Neural crest cell (in vitro differentiated cells): ENCODE measurements around the gene DBNDD1. TPM values are rescaled to one million over a fixed set of nuclear protein-coding genes. Genes with fewer than 3 reads are reported as not detected.
"Not testable (repeated sequence)": the region's sequence is repeated elsewhere in the genome, so short reads cannot be mapped to it uniquely, and the experiment has no call there.

ENCODE experiments used
- DNase-seq: peaks from one replicate; pipeline ENCODE4 v3.0.0; 2021; ENCODE audit warnings: low read depth, mixed read lengths, low spot score
- H3K27ac Mint-ChIP-seq: one replicate; pipeline ENCODE4 v1.8.0; 2021; ENCODE audit warnings: mild to moderate bottlenecking, mixed read lengths; ENCODE audit not compliant: unreplicated experiment
- H3K27me3 Mint-ChIP-seq: 2 replicates; pipeline ENCODE4 v1.8.0; 2021; ENCODE audit warnings: low read depth, mild to moderate bottlenecking, mixed read lengths
- H3K36me3 Mint-ChIP-seq: 2 replicates; pipeline ENCODE4 v1.8.0; 2021; ENCODE audit warnings: low read depth, mild to moderate bottlenecking, mixed read lengths
- H3K4me1 Mint-ChIP-seq: 2 replicates; pipeline ENCODE4 v1.8.0; 2021; ENCODE audit warnings: mixed read lengths
- H3K4me3 Mint-ChIP-seq: one replicate; pipeline ENCODE4 v1.8.0; 2021; ENCODE audit warnings: mild to moderate bottlenecking, mixed read lengths
- H3K9me3 Mint-ChIP-seq: 2 replicates; pipeline ENCODE4 v1.8.0; 2021; ENCODE audit warnings: mixed read lengths
- total RNA-seq: library from RNA; stranded (reverse); gene quantifications from 2 replicates; pipeline ENCODE4 v1.2.1, GENCODE V29; 2021
- TF ChIP-seq, protein P1 (sequence below): fragments of 200-600 bp; sonication (generic); conservative IDR thresholded peaks from 2 replicates; pipeline ENCODE4 v1.5.0; 2021; ENCODE audit warnings: antibody characterized with exemption, mild to moderate bottlenecking

The DBNDD1 gene
- total RNA-seq, 1 donor from 2014 or later: 4.9 TPM

- TF ChIP-seq, protein P1, sequence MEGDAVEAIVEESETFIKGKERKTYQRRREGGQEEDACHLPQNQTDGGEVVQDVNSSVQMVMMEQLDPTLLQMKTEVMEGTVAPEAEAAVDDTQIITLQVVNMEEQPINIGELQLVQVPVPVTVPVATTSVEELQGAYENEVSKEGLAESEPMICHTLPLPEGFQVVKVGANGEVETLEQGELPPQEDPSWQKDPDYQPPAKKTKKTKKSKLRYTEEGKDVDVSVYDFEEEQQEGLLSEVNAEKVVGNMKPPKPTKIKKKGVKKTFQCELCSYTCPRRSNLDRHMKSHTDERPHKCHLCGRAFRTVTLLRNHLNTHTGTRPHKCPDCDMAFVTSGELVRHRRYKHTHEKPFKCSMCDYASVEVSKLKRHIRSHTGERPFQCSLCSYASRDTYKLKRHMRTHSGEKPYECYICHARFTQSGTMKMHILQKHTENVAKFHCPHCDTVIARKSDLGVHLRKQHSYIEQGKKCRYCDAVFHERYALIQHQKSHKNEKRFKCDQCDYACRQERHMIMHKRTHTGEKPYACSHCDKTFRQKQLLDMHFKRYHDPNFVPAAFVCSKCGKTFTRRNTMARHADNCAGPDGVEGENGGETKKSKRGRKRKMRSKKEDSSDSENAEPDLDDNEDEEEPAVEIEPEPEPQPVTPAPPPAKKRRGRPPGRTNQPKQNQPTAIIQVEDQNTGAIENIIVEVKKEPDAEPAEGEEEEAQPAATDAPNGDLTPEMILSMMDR: no peak
- H3K27me3 Mint-ChIP-seq: no peaks in the 10 kb centered on the region
- DNase-seq: no peak
Measured at GRCh38 chr16:90008708-90009145, 10.5 kb downstream of the DBNDD1 start.

GRCh38 chr16:90007635-90008234 lies 11.5 kb downstream of the DBNDD1 start:
- not testable (repeated sequence) for H3K36me3 Mint-ChIP-seq, H3K27ac Mint-ChIP-seq, H3K27me3 Mint-ChIP-seq, H3K4me3 Mint-ChIP-seq, H3K4me1 Mint-ChIP-seq, DNase-seq, H3K9me3 Mint-ChIP-seq

More at GRCh38 chr16:90008708-90009145, 10.5 kb downstream of the DBNDD1 start:
- no peak overlapping the region for H3K4me3 Mint-ChIP-seq
- no peak overlapping the region for H3K27ac Mint-ChIP-seq
- H3K4me1 Mint-ChIP-seq: no peaks in the 10 kb centered on the region
- no peaks in the 10 kb centered on the region for H3K36me3 Mint-ChIP-seq
- no peaks in the 10 kb centered on the region for H3K9me3 Mint-ChIP-seq

DNA sequence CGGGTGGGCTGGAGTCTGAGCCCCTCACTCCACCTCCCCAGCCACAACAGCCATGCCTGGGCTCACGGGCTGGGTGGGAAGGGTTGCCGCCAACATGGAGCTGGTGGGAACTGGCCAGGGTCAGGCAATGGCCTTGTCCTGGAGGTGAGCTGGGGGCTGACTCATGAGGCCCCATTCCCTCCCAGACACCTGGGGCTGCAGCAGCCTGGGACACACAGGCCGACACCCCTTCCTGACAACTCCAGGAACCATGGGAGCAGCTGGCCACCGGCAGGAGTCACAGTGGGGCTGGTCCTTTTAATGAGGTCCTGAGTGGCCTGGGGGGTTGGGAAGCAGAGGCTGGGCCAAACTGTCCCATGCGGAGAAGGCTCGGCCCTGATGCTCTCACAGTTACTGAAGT lies 12.2 kb downstream of the DBNDD1 start:
- Mint-ChIP-seq H3K27ac (no peak overlapping the region), H3K9me3 (no peaks in the 10 kb centered on the region), H3K4me3 (no peak overlapping the region), H3K36me3 (no peaks in the 10 kb centered on the region), H3K27me3 (no peaks in the 10 kb centered on the region), H3K4me1 (no peaks in the 10 kb centered on the region)
- no peak for DNase-seq
- TF ChIP-seq, protein P1: no peak

DNA sequence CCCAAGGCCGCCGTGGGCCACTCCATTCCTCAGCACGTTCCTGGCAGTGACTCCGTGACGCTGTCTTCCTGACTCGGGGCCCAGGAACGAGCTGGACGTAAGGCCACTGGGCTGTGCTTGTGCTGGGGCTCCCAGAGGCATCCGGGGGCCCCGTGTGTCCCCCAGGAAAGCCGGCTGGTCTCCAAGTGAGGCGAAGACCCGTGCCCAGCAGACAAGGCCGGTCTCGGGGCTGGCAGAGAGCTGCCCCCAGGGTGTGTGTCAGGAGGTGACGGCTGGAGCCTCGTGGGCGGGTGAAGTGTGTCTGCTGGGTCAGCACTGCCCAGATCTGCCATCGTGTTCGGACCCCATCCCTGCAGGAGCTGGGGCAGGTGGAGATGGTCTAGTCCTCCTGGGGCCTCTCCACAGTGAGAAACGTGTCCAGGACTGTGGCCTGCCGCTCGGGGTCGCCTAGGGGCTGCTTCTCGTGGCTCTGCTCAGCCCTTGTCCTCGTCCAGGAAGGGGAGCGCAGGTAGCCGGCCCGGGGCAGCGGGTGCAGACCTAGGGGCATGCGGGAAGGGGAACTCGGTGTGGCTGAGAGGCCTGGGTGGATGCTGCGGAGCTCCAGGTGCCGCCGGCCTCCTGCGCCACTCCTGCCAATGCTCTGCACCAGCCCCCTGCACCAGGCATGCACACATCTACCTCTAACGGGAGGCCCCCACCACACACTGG lies 13.1 kb downstream of the DBNDD1 start:
- no peaks in the 10 kb centered on the region for H3K4me1 Mint-ChIP-seq
- no peak for DNase-seq
- no peak overlapping the region for H3K27ac Mint-ChIP-seq
- no peaks in the 10 kb centered on the region for H3K27me3 Mint-ChIP-seq
- no peaks in the 10 kb centered on the region for H3K36me3 Mint-ChIP-seq
- no peaks in the 10 kb centered on the region for H3K9me3 Mint-ChIP-seq
- H3K4me3 Mint-ChIP-seq: no peak overlapping the region
- TF ChIP-seq, protein P1: no peak

GRCh38 chr16:90004577-90004976 lies 14.7 kb downstream of the DBNDD1 start:
- Mint-ChIP-seq H3K4me3 (no peak overlapping the region), H3K27me3 (no peaks in the 10 kb centered on the region), H3K9me3 (no peaks in the 10 kb centered on the region), H3K36me3 (no peaks in the 10 kb centered on the region), H3K27ac (no peak overlapping the region), H3K4me1 (no peaks in the 10 kb centered on the region)
- TF ChIP-seq, protein P1: no peak
- DNase-seq: no peak

DNA sequence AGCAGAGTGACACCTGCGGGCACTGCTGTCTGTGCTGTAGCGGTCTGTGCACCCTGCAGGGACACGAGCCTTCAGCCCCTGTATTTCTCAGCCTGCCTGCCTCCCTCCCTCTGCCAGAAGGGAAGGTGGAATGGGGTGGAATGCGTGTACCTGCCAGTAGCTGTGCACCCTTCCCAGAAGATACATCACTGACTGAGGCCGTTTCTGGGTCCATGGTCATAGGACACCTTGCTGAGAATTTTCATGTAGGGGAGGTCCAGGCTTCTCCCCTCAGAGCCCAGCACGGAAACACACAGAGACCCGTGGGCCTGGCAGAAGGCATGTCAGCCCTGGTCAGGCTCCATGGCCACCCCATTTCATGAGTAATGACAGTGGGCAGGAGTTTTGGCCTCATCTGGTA lies 16.5 kb downstream of the DBNDD1 start:
- TF ChIP-seq, protein P1: no peak
- Mint-ChIP-seq H3K9me3 (no peaks in the 10 kb centered on the region), H3K36me3 (peaks cover 5% of the 10 kb centered on the region), H3K27me3 (no peaks in the 10 kb centered on the region), H3K27ac (no peak overlapping the region), H3K4me3 (no peak overlapping the region), H3K4me1 (no peaks in the 10 kb centered on the region)
- DNase-seq: no peak
